GM12878 (cell line): ENCODE results near the gene B3GAT1. TPM values are rescaled to one million over a fixed set of nuclear protein-coding genes. Genes with fewer than 3 reads are reported as not detected.

Experiments used
- ATAC-seq: fragments of 200-7000 bp; cut with Tn5 transposase; 3 replicates; pipeline ENCODE4 v1.9.1; 2020; ENCODE audit warnings: mild to moderate bottlenecking, moderate library complexity
- BruUV-seq: library from RNA; stranded (reverse); fragments of 400-500 nt; replicated peaks from 2 replicates; lab custom pipeline; 2021; lab: Mats Ljungman, UMichigan
- CTCF ChIA-PET: fragments of 300-600 bp; sonication (Branson Sonifier 250); formaldehyde crosslinking; extraction: SDS; loops from one replicate; lab custom pipeline; 2021; ENCODE audit warnings: inconsistent platforms; lab: Yijun Ruan, JAX
- POLR2A ChIA-PET: fragments of 350-600 bp; formaldehyde crosslinking; extraction: SDS; loops from one replicate; lab custom pipeline; 2021; ENCODE audit warnings: inconsistent platforms; lab: Charles Lee
- RAD21 ChIA-PET: fragments of 300-600 bp; sonication (Branson Sonifier 250); formaldehyde crosslinking; loops from one replicate; lab custom pipeline; 2023; ENCODE audit warnings: antibody characterized with exemption; ENCODE audit not compliant: unreplicated experiment; lab: Charles Lee
- SMC1A ChIA-PET: fragments of 300-600 bp; sonication (Branson Sonifier 250); formaldehyde crosslinking; loops from one replicate; lab custom pipeline; 2023; ENCODE audit not compliant: unreplicated experiment, uncharacterized antibody; lab: Charles Lee
- DNase-seq: peaks from one replicate; pipeline ENCODE4 v3.0.0-alpha.2; 2011; ENCODE audit warnings: low read depth, low spot score
- FAIRE-seq: peaks from 3 replicates; lab custom pipeline; 2011; peaks lifted over from hg19 to GRCh38; lab: Jason Lieb, UNC
- H2AFZ ChIP-seq: 2 replicates; pipeline ENCODE4 v1.6.0; 2011; ENCODE audit warnings: low read depth, low read length, control low read depth; ENCODE audit not compliant: control insufficient read depth
- H3K27ac ChIP-seq: 2 replicates; pipeline ENCODE4 v1.5.1; 2011; ENCODE audit warnings: control low read depth; ENCODE audit not compliant: control insufficient read depth, insufficient read depth
- H3K27me3 ChIP-seq, 2 experiments: replicated peaks in 1 of 2; 2 replicates each; pipeline versions ENCODE4 v1.6.0 to v1.6.1; 2011; ENCODE audit warnings: low read length in 1 of 2; ENCODE audit not compliant: control insufficient read depth in 2 of 2, insufficient read depth in 2 of 2
- H3K36me3 ChIP-seq, 2 experiments: 2 replicates each; pipeline ENCODE4 v1.5.1; 2011; ENCODE audit warnings: low read length in 1 of 2; ENCODE audit not compliant: control insufficient read depth in 2 of 2, insufficient read depth in 2 of 2
- H3K4me1 ChIP-seq: 2 replicates; pipeline ENCODE4 v1.6.1; 2011; ENCODE audit warnings: mild to moderate bottlenecking, low read length, moderate library complexity, mixed read lengths; ENCODE audit not compliant: control insufficient read depth, insufficient read depth
- H3K4me2 ChIP-seq: 2 replicates; pipeline ENCODE4 v1.6.0; 2011; ENCODE audit warnings: control low read depth; ENCODE audit not compliant: control insufficient read depth, insufficient read depth
- H3K4me3 ChIP-seq: fragments of 200-600 bp; sonication (generic); 2 replicates; pipeline ENCODE4 v1.5.1; 2016
- H3K79me2 ChIP-seq: 2 replicates; pipeline ENCODE4 v1.6.0; 2011; ENCODE audit warnings: low read length; ENCODE audit not compliant: control insufficient read depth, insufficient read depth
- H3K9ac ChIP-seq: 2 replicates; pipeline ENCODE4 v1.8.0; 2011; ENCODE audit warnings: low read length, control low read depth, mixed read lengths; ENCODE audit not compliant: control insufficient read depth, insufficient read depth
- H3K9me3 ChIP-seq: replicated peaks from 3 replicates; pipeline ENCODE4 v1.5.1; 2011; ENCODE audit warnings: mild to moderate bottlenecking, low read length; ENCODE audit not compliant: control insufficient read depth, insufficient read depth
- H4K20me1 ChIP-seq: 2 replicates; pipeline ENCODE4 v1.6.0; 2011; ENCODE audit not compliant: control insufficient read depth, insufficient read depth
- ATF7 ChIP-seq: fragments of 450-650 bp; IDR thresholded peaks from 2 replicates; pipeline ENCODE4 v1.6.1; 2016; ENCODE audit warnings: low read depth, mild to moderate bottlenecking
- BRCA1 ChIP-seq: IDR thresholded peaks from 2 replicates; pipeline ENCODE4 v1.6.1; 2011; ENCODE audit warnings: low read depth, low read length, improper control_type of control experiment
- E2F4 ChIP-seq: IDR thresholded peaks from 2 replicates; pipeline ENCODE4 v1.6.1; 2012; ENCODE audit warnings: low read depth, low read length, improper control_type of control experiment
- FOS ChIP-seq: IDR thresholded peaks from 3 replicates; pipeline ENCODE4 v1.6.1; 2011; ENCODE audit warnings: borderline replicate concordance; ENCODE audit not compliant: insufficient read length; ENCODE audit errors: extremely low read depth
- HDAC2 ChIP-seq: fragments of 200-600 bp; sonication (generic); IDR thresholded peaks from 2 replicates; pipeline ENCODE4 v1.6.1; 2017
- IKZF1 ChIP-seq: fragments of 450-650 bp; conservative IDR thresholded peaks from 2 replicates; pipeline ENCODE4 v1.6.1; 2017; ENCODE audit warnings: antibody characterized with exemption, mild to moderate bottlenecking
- KAT2A ChIP-seq: conservative IDR thresholded peaks from 2 replicates; pipeline ENCODE4 v1.6.1; 2011; ENCODE audit warnings: low read depth, low read length; ENCODE audit not compliant: control insufficient read depth
- KDM1A ChIP-seq: fragments of 200-600 bp; sonication (generic); IDR thresholded peaks from 2 replicates; pipeline ENCODE4 v1.6.1; 2016; ENCODE audit warnings: borderline replicate concordance
- MYC ChIP-seq: IDR thresholded peaks from 2 replicates; pipeline ENCODE4 v1.6.1; 2011; ENCODE audit warnings: mild to moderate bottlenecking, low read length, moderate library complexity, inconsistent platforms; ENCODE audit not compliant: insufficient read depth, insufficient replicate concordance, insufficient read length, severe bottlenecking
- NFYB ChIP-seq: IDR thresholded peaks from 2 replicates; pipeline ENCODE4 v1.6.1; 2011; ENCODE audit warnings: low read depth, mild to moderate bottlenecking, low read length, improper control_type of control experiment, moderate library complexity; ENCODE audit not compliant: insufficient read depth
- NR2F1 ChIP-seq: fragments of 450-650 bp; conservative IDR thresholded peaks from 2 replicates; pipeline ENCODE4 v1.6.1; 2017; ENCODE audit warnings: mild to moderate bottlenecking
- NRF1 ChIP-seq: conservative IDR thresholded peaks from 2 replicates; pipeline ENCODE4 v1.6.1; 2011; ENCODE audit warnings: mild to moderate bottlenecking, low read depth, low read length, improper control_type of control experiment
- RELA ChIP-seq: fragments of 450-650 bp; IDR thresholded peaks from 2 replicates; pipeline ENCODE4 v1.8.0; 2014; ENCODE audit warnings: borderline replicate concordance; ENCODE audit not compliant: partially characterized antibody
- SKIL ChIP-seq: fragments of 450-650 bp; IDR thresholded peaks from 2 replicates; pipeline ENCODE4 v1.6.1; 2017; ENCODE audit warnings: mild to moderate bottlenecking, low read depth, inconsistent platforms; ENCODE audit not compliant: poor library complexity, severe bottlenecking
- SMARCA5 ChIP-seq: fragments of 450-650 bp; IDR thresholded peaks from 2 replicates; pipeline ENCODE4 v1.6.1; 2017; ENCODE audit warnings: mild to moderate bottlenecking
- WGBS: methylation state at CpG from one replicate; pipeline ENCODE4 v1.1.6; 2016; ENCODE audit warnings: low lambda C conversion rate; ENCODE audit not compliant: insufficient replicate concordance, insufficient coverage; ENCODE audit errors: missing lambda C conversion rate; 5-methylcytosine and 5-hydroxymethylcytosine counted together
- in situ Hi-C: fragments of 300-500 bp; cut with MboI; formaldehyde crosslinking; loops from 9 replicates; pipeline ENCODE4 v1.14.3; 2018; ENCODE audit warnings: mixed read lengths
- intact Hi-C: fragments of 100-400 bp; cut with micrococcal nuclease; formaldehyde crosslinking; loops from one replicate; pipeline ENCODE4 v1.14.2; 2022; ENCODE audit not compliant: unreplicated experiment
- polyA plus RNA-seq, 11 experiments: library from polyadenylated mRNA; depleted of rRNA in 4 of 11; unstranded in 6 of 11; stranded (reverse) in 5 of 11; fragments of >200 nt; fragmentation: Nextera tagmentation in 4 of 11; fragmentation: Illumina TruSeq in 1 of 11; extraction: Ambion mirVana in 4 of 11; extraction: Trizol in 1 of 11; gene quantifications; 1 replicate in 1 of 11; 2 replicates in 10 of 11; pipeline versions ENCODE4 v1.2.1 to v1.2.3, GENCODE V29; 2011 to 2016; ENCODE audit warnings: inconsistent platforms in 2 of 11, missing spikeins in 2 of 11, low read depth in 1 of 11
- total RNA-seq, 4 experiments: library from RNA; depleted of rRNA in 3 of 4; stranded (reverse); fragments of >200 nt in 3 of 4; fragmentation: Illumina TruSeq in 1 of 4; extraction: Trizol in 1 of 4; gene quantifications; 2 replicates each; pipeline versions ENCODE4 v1.2.1 to v1.2.3, GENCODE V29; 2013 to 2021

The B3GAT1 gene
- total and polyA plus RNA-seq, 10 of the 15 experiments (the other 5 are each of a cell fraction or from before 2014, with no cell fraction given) = 0.05 TPM; not detected in 9

GRCh38 chr11:134373591-134374052 lies 38.4 kb downstream of the B3GAT1 start (continued):
- no peak for TF ChIP-seq E2F4
- no peak for TF ChIP-seq NR2F1
- no peak for TF ChIP-seq SMARCA5

- Histone ChIP-seq H3K79me2 (no peaks in the 10 kb centered on the region), H3K9ac (no peak overlapping the region), H3K36me3 (no peaks in the 10 kb centered on the region), H3K27me3 (peaks cover 0 to 5% of the 10 kb centered on the region in 2 experiments; a peak in 3 of 4 replicates), H3K4me1 (no peaks in the 10 kb centered on the region), H3K4me3 (no peak overlapping the region), H2AFZ (no peak overlapping the region), H3K9me3 (no peaks in the 10 kb centered on the region; the same call in 2 of the 3 replicates), H4K20me1 (no peaks in the 10 kb centered on the region), H3K4me2 (no peak overlapping the region), H3K27ac (no peak overlapping the region)
- in situ Hi-C loops (no loop called here), intact Hi-C loops (no loop called here)
- no TSS peak for BruUV-seq
- RAD21 ChIA-PET = no interaction called here
- CTCF ChIA-PET = no interaction called here
- FAIRE-seq (no peak), DNase-seq (no peak), ATAC-seq (no peak)
- 63% methylated on average over 8 of the region's 8 CpGs for WGBS
- POLR2A ChIA-PET = no interaction called here
- TF ChIP-seq ATF7 = no peak
- TF ChIP-seq KDM1A = no peak
- no peak for TF ChIP-seq NFYB
- TF ChIP-seq MYC = no peak
- TF ChIP-seq NRF1 = no peak
- no peak for TF ChIP-seq FOS
- TF ChIP-seq HDAC2 = no peak
- TF ChIP-seq BRCA1 = no peak
- TF ChIP-seq RELA = no peak
- no peak for TF ChIP-seq KAT2A
- TF ChIP-seq IKZF1 = no peak
- TF ChIP-seq SKIL = no peak
- SMC1A ChIA-PET = no interaction called here
These were observed 39.1 kb downstream of the B3GAT1 start for GRCh38 chr11:134372961-134373360.
